Ammon's horn (tissue), 1 donor: ENCODE results near the gene LMTK2.

Source experiments
- DNase-seq: peaks from one replicate; pipeline ENCODE4 v3.0.0-alpha.2; 2016; ENCODE audit warnings: low spot score

The LMTK2 gene

GRCh38 chr7:98137134-98137825 is 30.6 kb downstream of the LMTK2 start:
- no peak for DNase-seq

DNA sequence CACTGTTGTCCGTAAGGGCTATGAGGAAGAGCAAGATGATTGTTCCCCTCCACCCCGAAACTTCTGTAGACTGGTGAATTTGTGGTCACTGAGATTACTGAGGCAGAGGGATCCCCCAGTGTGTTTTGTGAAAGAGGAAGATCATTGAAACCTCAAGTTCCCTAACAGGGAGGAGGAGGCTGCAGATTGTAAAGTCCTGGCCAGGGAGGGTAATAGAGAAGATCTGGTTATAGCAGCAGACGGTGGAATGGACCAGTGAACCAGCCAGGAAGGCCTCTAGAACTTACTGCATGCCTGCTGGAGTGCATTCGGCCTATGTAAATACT is 31.1 kb downstream of the LMTK2 start:
- peak; percentile 71 for DNase-seq

DNA sequence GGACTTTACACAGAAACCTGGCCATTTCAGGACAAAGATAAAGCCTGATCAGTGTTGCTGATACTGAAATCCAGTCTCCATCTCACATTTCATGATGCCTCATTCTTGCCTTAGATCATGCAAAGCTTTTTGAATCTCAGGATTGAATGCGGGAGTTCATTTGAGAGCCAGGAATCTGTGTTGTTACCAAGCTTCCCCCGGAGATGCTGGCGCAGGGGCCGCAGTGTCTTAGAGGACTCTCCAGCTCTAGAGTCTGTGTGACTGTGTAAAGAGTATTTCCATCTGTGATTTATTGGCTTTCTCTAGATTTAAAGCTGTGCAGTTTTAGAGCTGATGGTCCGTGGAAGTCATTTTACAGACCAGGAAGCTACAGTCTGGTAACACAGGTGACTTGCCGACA is 32.0 kb downstream of the LMTK2 start:
- DNase-seq: no peak

GRCh38 chr7:98142658-98143057 is 36.0 kb downstream of the LMTK2 start:
- DNase-seq: no peak

DNA sequence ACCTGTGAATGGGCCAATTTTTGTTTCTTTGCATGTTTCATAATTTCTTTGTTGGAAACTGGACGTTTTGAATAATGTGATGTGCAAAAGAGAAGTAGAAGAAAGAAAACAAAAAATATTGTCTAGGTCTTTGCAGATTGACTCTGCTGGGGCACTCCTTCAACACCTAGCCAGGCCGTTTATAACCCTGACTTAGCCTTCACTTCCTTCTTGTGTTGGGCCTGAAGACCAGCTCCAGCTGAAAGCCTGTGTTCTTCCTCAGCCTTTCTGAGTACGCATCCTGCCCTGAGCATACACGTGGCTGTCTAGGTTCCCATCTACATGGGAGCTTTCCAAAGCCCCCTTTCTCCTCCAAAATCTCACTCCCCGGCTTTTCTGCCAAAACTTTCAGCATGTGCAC is 41.9 kb downstream of the LMTK2 start:
- no peak for DNase-seq

DNA sequence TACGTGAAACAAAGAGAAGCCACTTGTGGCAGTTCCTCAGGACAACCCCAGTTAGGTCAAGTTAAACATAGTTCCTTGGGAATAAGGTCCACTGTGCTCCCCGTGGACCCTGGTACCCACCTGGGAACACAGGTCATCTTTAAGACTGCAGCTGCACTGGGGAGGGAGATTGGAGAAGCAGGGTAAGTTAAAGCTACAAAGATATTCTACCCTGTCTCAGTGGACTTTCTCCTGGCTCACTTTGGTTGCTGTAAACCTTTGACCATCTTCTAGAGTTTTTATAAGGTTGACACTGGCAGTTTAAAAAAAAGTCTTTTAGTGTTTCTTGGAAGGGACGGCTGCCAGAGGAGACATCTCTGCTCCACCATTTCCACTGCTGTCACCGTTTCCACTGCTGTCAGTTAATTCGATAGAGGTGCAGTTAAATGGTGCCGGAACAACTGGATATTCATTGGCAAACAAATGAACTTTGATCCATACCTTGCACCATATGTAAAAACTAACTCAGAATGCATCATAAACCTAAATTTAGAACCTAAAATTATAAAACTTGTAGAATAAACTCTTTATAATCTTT is 42.5 kb downstream of the LMTK2 start:
- no peak for DNase-seq

GRCh38 chr7:98151884-98152283 is 45.2 kb downstream of the LMTK2 start:
- no peak for DNase-seq

GRCh38 chr7:98156700-98157099 is 50.0 kb downstream of the LMTK2 start:
- no peak for DNase-seq

DNA sequence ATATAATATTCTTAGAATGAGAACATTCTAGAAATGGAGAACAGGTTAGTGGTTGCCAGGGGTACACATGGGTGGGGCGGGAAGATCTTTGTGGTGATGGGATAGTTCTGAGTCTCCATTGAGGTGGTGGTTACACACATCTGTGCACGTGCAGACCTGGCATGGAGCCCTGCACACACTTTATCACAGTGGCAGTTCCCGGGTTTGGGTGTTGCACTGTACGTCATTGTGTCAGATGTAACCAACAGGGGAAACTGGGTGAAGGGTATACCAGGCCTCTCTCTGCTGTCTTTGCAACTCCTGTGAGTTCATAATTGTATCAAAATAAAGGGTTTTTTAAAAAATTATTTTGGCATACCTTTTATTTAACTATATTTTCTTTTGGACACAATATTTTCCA is 51.1 kb downstream of the LMTK2 start:
- DNase-seq: no peak

- DNase-seq: no peak
These were observed 56.1 kb downstream of the LMTK2 start for GRCh38 chr7:98162758-98163157.

DNA sequence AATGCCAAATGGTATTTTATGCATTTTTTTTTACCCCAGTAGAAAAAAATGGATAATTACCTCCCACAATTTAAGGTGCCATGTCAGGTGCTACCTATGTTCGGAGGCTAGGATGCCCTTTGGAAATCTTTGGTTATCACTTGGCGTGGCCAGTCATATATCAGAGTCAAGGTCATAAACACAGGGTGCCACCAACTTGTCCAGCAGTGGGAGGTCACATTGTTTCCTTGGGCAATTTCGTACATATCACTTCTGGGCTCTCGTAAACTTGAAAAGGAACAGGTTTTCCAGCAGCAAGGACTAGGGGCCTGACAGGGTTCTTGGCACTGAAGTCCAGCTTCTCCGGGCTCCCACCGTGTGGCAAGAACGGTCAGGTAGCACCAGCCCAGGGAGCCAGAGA is 56.6 kb downstream of the LMTK2 start:
- no peak for DNase-seq

- no peak for DNase-seq
These were observed 57.2 kb downstream of the LMTK2 start for GRCh38 chr7:98163704-98164494.

- DNase-seq: peak; percentile 69
These were observed 59.4 kb downstream of the LMTK2 start for GRCh38 chr7:98165827-98166667.

- no peak for DNase-seq
These were observed 60.0 kb downstream of the LMTK2 start for GRCh38 chr7:98166668-98166970.

DNA sequence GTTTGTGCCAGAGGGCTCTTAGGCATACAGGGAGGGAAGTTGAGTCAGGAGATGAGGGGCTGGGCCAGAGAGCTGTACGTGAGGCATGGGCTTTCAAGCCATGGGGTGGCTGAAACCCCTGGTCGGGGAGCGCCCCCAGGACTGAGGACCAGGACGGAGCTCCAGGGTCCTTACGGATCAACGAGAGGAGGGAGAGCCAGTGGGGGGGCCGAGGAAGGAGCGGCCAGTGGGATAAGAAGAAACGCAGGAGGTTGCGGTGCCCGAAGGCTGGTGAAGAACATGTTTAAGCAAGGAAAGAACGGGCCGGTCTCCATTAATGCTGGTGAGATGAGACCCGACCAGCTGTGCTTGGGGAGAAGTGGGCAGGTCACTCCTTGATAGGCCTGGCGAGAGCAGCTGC is 61.0 kb downstream of the LMTK2 start:
- no peak for DNase-seq

GRCh38 chr7:98168181-98168903 is 61.7 kb downstream of the LMTK2 start:
- DNase-seq: peak; percentile 72

- DNase-seq: no peak
These were observed 62.4 kb downstream of the LMTK2 start for GRCh38 chr7:98168904-98169621.

GRCh38 chr7:98170966-98171365 is 64.3 kb downstream of the LMTK2 start:
- DNase-seq: no peak

- no peak for DNase-seq
These were observed 64.8 kb downstream of the LMTK2 start for GRCh38 chr7:98171449-98171848.

- peak; percentile 60 for DNase-seq
These were observed 67.9 kb downstream of the LMTK2 start for GRCh38 chr7:98174334-98175259.
